SU-DHL-6 (cell line): ENCODE data around the gene VWCE.

Source experiments
- CTCF ChIP-seq: fragments of 200-600 bp; sonication (generic); IDR thresholded peaks from one replicate; pipeline ENCODE4 v1.5.1; 2017; ENCODE audit warnings: antibody characterized with exemption, mild to moderate bottlenecking, low read length, moderate library complexity; ENCODE audit not compliant: insufficient read depth, poor library complexity, severe bottlenecking
- EZH2phosphoT487 ChIP-seq: fragments of 200-600 bp; sonication (generic), shearing (Covaris generic); conservative IDR thresholded peaks from 2 replicates; pipeline ENCODE4 v1.6.1; 2018; ENCODE audit warnings: mild to moderate bottlenecking, antibody characterized with exemption, low read length, moderate library complexity, mixed read lengths

GRCh38 chr11:61309141-61309540, 14.0 kb upstream of the VWCE start:
- TF ChIP-seq CTCF, result no peak
- no peak for TF ChIP-seq EZH2phosphoT487
